HG02973 (cell line): ENCODE results near the gene SLC7A6OS.

ENCODE experiments used
- ATAC-seq: cut with Tn5 transposase; IDR thresholded peaks from one replicate; pipeline ENCODE4 v1.9.1; 2021; ENCODE audit warnings: moderate library complexity; ENCODE audit not compliant: unreplicated experiment

SLC7A6OS gene

DNA sequence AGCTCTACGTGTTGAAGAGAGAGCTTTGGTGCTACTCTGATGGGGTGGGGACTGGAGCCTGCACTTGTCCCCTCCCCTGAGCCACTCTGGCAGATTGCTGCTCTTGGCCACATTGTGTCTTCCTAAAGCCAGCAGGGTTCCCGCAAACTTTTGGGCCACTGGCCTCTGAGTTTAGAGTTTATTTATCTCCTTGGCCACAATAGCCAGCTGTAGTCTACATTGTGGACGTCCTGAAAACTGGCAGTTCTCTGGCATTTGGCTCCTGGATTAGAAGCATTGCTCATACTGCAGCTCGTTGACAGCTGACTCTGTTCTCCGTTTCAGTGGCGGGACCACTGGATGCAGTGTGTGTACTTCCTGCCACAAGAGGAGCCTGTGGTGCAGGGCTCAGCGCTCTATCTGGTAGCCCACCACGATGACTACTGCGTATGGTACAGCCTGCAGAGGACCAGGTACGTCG lies 34.6 kb upstream of the SLC7A6OS start:
- ATAC-seq, result no peak

DNA sequence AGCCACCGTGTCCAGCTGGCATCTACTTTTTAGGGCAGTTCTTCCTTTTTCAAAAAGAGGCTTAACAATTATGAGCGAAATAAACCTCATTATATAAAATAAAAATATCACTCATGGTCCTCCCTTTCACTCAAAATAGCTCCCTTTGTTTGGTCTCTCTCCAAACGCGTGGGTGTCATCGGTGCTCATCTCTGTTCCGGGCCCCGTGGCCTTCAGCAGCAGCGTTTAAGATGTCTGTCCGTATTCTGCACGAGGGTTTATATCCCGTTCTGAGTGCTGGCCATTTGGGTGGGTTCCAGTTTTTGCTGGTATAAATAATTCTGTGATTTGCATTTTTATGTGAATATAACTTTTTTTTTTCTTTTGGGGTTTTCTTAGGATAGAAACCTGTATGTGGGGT lies 33.5 kb upstream of the SLC7A6OS start:
- no peak for ATAC-seq

DNA sequence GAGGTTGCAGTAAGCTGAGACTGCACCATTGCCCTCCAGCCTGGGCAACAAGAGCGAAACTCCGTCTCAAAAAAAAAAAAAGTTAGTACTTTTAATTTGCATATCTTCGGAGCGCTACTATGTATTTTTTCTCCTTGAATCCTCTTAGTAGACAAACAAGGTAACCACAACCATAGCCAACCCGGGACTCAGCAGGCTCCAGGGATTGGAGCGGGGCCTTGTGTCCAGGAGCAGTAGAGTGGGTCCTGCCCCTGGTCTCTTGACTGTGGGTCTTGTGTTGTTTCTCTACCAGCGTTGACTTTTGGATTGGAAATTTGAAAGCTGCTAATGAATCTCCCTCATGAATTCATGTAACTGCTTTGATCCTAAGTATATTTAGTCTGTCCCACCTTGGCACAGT lies 32.4 kb upstream of the SLC7A6OS start:
- no peak for ATAC-seq

DNA sequence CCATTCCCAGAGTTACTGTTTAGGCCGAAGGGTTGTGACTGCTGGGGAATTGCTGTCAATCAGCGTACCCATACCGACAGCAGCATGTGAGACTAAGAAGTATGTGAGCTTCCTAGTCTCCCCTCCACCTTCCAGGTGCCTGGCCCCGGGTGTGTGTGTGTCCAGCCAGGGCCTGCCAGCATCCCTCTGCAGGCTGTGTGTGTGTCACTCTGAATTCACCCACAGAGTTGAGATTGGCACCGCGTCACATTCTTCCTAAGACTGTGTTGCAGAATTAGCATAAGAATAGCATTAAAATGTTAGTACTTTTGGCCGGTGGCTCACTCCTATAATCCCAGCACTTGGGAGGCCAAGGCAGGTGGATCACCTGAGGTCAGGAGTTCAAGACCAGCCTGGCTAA lies 31.9 kb upstream of the SLC7A6OS start:
- ATAC-seq, result no peak

DNA sequence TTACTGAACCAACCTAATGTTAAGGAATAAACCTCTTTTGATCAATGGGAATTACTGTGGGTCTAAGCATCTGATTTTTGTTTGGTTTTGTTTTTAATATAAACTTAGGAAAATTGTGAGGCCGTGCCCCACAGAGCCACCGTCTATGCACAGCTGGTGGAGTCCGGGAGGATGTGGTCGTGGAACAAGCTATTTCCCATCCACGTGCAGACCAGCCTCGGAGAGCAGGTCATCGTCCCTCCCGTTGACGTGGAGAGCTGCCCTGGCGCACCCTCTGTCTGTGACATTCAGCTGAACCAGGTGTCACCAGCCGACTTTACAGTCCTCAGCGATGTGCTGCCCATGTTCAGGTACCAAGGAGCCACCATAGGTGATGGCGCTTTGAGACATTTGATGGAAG lies 28.5 kb upstream of the SLC7A6OS start:
- ATAC-seq, result no peak

DNA sequence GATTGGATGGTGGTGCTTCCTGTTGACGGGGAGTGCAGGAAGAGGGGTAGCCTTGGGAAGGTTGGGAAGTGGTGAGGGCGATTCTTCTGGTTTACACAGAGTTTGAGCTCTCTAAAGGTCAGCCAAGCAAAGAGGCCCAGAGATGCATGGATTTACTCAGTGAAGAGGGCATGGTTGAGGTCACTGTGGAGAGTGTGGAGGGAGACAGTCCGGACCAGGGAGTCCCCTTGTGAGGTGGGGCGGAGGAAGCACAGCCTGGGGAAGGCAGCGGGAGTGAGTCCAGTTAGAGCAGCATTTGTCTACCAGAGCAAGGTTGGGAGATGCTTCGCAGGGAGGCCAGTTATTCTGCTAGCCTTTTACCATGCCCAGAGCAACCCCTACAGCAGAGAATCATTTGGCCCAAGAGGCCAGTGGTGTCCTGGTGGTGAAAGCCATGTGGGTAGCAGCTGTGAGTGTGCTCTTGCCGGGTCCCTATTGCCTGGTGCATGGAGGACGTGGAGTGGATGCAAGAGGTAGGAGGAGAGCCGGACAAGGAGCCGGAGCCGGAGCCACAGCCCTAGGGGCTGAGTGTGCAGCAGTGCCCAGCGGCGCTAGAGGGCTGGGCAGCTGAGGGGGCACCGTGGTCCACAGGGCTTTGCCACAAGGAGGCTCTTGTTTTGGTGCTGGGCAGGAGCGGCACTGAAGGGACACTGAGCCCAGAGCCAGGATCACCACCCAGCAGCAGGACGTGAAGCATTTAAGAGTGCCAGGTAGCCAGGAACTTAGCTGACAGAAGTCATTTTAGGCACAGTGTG lies 27.8 kb upstream of the SLC7A6OS start:
- no peak for ATAC-seq

DNA sequence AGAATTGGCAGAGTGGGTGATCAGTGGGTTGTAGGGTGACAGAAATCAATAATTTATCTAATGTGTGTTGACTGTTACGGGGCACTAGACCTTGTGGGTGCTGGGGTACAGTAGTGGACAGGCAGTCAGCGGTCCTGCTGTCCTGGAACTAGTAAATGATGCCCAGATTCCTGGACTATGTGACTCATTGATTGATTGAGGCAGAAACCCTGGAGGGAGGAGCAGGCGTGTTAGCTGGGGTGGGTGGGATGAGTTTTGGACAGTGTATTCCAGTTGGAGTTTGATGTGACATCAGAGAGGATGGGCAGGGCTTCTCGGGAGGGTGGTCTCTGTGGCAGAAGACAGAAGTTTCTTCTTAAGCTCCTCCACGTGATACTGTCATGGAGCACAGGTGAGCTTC lies 24.4 kb upstream of the SLC7A6OS start:
- ATAC-seq, result no peak

DNA sequence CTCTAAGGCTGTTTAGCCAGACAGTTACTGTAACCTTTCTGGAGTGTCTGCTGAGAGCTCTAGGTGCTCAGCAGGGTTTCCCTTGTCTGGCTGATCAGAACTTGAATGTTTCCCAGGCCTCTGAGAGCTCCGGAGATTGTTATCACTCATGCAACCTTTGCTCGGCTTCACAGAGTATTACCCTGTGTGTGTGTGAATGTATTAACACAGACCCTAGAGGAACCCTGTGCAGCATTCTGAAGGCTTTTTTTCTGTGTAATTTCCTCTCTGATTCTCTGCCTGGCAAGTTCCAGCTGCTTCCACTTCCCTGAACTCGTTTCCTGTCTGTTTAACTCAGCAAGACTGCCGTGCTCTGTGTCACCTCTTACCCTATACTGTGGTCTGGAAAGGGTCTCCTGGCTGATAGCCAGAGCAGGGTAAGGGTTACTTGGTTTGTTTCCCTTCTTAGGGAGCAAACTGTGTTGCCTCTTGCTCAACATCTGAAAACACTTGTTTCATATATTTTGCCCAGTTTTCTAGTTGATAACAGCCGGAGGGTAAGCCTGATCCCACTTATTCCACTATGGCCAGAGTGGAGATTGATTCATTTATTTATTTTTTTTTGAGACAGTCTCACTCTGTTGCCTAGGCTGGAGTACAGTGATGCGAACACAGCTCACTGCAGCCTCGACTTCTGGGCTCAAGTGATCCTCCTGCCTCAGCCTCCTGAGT lies 21.8 kb upstream of the SLC7A6OS start:
- no peak for ATAC-seq

DNA sequence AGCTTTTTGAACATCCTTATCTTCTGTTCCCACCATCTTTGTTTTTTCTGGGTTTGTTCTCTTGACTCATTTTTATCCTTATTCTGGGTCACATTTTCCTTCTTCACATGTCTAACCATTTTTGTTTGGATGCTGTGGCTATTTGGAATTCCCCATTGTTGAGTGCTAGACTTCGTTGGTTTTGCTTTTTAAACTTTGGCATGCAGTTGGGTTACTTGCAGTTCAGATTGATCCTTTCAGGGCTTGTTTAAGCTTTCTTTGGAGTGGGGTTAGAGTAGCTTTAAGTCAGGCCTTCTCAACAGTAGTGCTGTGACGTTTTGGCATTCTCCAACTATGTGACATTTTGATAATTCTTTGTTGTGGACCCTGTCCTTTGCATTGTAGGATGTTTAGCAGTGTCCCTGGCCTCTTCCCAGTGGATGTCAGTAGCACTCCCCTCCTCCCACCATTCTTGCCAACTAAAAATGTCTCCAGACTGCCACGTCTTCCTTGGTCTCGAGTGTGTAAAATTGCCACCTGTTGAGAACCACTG lies 21.2 kb upstream of the SLC7A6OS start:
- no peak for ATAC-seq

DNA sequence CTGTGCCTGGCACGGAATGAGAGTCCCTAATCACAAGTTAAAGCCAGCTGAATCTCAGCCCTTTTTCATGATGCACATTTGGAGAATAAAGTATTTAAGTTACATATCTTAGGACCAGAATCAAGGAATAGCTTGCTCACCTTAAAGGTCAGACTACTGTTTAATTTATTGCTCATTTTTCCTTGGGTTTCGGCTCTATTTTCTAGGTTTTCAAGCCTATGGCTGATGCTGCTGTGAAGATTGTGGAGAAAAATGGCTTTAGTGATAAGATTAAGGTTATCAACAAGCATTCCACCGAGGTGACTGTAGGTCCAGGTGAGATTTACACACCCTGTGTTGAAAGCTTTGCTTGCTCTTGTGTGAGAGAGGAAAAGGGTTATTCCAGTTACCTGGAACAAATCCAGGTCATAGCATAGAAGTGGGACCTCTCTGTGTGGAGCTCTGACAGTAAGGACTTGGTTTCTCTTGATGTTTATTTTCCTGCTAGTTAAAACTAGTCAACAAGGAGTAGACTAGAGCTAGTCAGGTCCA lies 18.2 kb upstream of the SLC7A6OS start:
- no peak for ATAC-seq

DNA sequence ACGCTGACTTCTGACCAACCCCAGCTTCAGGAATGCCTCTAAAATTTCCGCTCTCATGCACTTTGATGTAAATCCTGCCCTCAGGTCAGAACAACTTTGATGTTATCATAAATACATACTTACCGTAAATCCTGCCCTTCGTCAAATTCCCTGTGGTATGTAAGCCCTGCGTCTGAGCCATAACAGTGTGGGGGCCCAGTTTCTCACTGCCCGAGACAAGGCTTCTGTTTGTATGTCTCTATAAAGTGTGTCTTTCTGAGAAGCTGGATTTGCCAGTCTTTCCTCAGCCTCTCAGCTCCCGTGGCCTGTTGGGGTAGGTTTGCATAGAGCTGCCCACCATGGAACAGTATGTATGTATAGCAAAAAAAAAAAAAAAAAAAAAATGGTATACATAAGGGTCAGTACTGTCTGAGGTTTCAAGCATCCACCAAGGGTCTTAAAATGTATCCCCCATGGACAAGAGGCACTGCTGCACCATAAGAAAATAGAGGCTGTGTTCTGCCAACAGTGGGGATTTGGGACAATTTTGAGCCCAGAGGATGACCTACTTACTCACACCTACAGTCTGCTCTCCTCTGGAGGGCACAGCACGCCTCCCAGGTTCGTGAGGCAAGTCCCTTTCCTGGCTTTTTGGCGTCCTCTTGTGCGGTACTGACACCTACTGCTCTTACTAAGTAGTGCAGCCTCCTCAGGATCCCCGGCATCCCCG lies 17.6 kb upstream of the SLC7A6OS start:
- ATAC-seq, result no peak

DNA sequence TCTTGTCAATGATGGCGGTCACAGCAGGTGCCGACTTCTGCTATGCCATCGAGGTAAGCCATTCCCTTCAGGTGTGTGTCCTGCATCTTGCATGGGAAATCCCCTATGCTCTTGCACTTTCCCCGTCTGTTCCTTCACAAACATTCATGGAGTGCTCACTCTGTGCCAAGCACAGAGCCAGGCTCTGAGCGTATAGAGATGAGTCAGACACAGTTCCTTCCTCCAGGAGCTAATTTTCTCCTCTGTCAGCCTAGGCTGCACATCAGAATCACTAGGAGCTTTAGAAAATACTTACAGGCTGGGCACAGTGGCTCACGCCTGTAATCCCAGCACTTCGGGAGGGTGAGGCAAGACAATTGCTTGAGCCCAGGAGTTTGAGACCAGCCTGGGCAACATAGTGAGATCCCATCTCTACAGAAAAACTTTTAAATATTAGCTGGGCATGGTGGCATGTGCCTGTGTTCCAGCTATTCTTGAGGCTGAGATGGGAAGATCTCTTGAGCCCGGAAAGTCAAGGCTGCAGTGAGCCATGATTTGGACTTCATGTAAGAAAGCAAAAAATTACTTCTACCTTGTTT lies 14.1 kb upstream of the SLC7A6OS start:
- no peak for ATAC-seq

DNA sequence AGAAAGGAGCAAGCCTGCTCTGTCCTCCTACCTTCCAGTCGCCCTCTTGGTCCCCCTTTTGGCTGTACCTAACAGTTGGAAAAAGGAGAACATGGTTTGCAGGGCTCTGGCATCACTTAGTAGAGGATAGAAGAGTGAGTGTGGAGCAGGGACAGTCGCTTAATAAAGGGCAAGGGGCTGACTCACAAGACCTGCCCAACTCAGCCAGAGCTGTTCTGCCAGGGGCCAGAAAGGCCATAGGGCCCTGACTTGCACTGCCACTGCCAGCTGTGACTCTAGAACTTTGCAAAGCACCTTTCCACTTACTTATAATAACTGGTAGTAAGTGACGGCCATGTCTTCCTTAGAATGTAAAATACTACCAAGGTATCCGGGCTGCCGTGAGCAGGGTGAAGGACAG lies 13.6 kb upstream of the SLC7A6OS start:
- ATAC-seq, result no peak

DNA sequence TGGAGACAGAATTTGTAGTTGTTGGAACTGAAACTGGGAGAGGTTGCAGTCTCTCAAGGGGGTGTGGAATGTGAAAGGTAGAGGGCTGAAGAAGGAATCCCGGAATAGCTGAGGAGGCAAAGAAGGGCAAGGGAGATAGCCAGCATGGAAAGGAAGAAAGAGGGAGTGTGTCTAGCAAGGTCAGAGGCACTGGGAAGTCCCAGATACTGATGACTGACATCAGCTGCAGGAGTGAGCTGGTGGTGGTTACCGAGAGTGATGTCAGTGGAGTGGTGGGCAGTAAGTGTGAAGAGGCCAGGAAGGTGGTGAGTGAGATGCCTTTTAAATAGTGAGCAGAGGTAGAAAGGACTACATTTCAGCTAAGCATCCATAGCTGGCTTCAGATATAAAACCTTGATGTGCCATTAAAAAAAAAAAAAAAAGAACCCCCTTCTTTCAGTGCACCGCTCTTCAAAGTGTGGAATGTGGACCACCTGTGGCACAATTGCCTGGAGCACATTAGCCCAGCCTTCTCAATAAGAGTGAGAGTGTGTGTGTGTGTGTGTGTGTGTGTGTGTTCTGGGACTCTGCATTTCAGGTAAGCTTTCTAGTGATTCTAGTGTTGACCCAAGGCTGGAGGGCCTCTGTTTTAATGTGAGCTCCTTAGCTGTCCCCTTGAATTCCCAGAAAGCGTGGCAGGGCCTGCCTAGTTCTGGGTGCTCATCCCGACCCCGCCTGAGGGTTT lies 8.6 kb upstream of the SLC7A6OS start:
- ATAC-seq, result peak; percentile 70

DNA sequence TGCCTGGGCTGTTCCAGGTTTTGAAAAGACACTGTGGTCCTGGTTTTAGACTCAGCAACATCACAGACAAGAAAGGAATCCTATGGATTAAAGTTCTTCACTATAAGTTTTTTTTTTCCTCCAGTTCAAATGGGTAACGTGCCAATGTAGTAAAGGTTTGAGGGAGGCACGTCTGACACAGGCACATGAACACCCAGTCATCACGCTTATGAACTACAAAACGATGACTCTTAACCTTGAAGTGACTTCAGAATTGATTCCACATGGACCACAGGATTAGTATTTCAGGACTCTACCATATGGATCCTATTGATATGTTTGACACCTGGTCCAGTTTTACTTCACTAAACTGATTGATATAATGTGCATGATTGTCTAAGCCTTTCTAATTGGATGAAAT lies 2.4 kb upstream of the SLC7A6OS start:
- no peak for ATAC-seq

DNA sequence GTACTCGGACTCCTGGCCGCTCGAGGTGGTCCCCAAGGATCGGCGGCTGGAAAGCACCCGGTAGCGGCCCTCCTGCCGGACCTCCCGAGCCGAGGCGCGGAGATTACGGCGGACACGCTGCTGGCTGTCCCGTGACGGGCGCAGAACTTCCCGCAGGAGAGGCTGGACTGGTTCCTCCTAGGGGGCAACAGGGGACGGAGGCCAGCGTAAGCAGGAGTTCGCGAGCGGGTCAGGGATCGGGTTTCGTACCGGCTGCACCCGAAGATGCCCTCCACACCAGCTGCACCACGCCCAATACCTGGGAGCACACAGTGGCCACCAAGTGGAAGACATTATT lies 341 bp downstream of the SLC7A6OS start:
- peak; percentile 22 for ATAC-seq

DNA sequence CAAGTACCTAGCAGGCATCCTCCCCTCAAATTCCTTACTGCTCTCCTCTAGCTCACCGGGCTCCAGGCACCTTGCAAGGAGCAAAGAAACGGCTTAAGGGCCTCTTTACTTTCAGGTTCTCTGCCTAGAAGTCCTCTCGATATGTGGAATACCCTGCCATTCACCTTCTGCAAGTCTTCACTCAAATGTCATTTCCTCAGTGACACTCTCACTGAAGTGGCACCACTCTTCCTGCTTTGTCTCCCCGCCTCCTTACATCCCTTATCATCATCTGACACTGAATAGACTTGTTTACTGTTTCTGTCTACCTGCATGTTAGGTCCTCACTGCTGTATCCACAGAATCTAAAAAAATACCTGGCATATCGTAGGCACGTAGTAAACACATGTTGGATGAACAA lies 947 bp downstream of the SLC7A6OS start:
- ATAC-seq, result no peak

DNA sequence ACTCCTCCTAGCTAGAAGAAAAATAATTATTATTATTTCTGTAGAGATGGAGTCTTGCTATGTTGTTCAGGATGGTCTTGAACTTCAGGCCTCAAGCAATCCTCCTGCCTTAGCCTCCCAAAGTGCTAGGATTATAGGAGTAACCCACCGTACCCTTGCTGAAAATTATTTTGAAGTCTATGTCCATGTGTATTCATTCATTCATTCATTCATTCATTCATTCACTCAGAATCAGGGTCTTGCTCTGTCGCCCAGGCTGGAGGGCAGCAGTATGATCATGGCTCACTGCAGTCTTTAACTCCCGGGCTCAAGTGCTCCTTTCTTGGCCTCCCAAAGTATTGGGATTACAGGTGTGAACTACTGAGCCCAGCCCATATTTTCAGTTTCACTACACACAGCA lies 4.1 kb downstream of the SLC7A6OS start:
- no peak for ATAC-seq

DNA sequence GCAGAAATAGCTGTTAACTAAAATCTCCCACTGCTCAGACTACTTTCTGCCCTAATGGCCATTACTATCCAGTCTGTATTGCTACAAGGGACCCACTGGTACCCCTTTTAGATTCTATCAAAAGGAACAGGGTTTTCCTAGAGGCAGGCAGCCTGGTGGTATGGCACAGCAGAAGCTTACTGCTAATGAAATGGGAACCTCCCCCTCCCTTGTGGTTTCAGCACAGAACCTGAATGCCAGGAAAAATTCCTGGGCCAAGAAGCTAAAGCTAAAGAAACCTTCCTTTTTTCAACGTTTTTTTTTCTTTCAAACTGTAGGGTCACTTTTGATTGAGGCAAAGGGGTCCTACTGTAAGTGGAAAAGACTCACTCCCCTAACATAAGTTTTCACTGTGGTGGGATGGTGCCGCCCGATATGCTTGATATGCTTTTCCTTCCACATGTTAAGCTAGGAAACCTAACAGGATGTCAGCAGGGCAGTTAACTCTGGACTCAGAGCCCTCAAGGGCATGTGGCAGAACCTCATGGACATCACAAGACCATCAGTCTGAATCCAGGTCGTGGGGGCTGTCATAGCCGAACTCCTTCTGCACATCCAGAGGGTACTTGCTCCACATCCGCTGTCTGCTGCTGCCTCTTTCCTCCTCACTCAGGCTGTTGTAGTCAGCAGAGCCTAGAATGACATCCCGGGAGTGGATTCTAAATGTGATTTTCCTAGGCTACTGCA lies 9.8 kb downstream of the SLC7A6OS start:
- ATAC-seq, result no peak
